Omental fat pad (tissue), 4 donors: ENCODE data around the gene SSRP1. TPM values are rescaled to one million over a fixed set of nuclear protein-coding genes. Genes with fewer than 3 reads are reported as not detected.

ENCODE experiments used
- ATAC-seq: fragments of 150-250 bp; one replicate; pipeline ENCODE4 v1.9.1; 2016; ENCODE audit warnings: mild to moderate bottlenecking, moderate library complexity; ENCODE audit not compliant: low FRiP score
- DNase-seq: peaks from one replicate; pipeline ENCODE4 v3.0.0-alpha.2; 2019; ENCODE audit warnings: low spot score
- CTCF ChIP-seq, 3 donors: fragments of 450-650 bp; IDR thresholded peaks; one replicate each; pipeline ENCODE4 v1.5.1; 2016 to 2017; ENCODE audit warnings: antibody characterized with exemption in 3 of 3, mild to moderate bottlenecking in 3 of 3, moderate library complexity in 2 of 3
- total RNA-seq, 4 donors: library from RNA; depleted of rRNA; stranded (reverse); fragments of >200 nt; gene quantifications; one replicate each; pipeline ENCODE4 v1.1.0, GENCODE V29; 2016

The SSRP1 gene
- total RNA-seq, 4 donors from 2014 or later, result 53.5 to 81.8 (median 61.2) TPM

GRCh38 chr11:57353446-57353845 is 17.8 kb upstream of the SSRP1 start:
- DNase-seq (no peak), ATAC-seq (no peak)
- TF ChIP-seq CTCF (IDR thresholded peaks at IDR 0.05), result no peak

GRCh38 chr11:57353036-57353435 is 17.3 kb upstream of the SSRP1 start:
- ATAC-seq, result no peak
- DNase-seq, result no peak

GRCh38 chr11:57349491-57350274 is 14.0 kb upstream of the SSRP1 start:
- DNase-seq (peak; percentile 61), ATAC-seq (peak; percentile 60)
- peak in 2 of 3 donors; percentile 30 to 56 for TF ChIP-seq CTCF (IDR thresholded peaks at IDR 0.05)

More at GRCh38 chr11:57353036-57353435, 17.3 kb upstream of the SSRP1 start:
- TF ChIP-seq CTCF (IDR thresholded peaks at IDR 0.05), result no peak

- ATAC-seq, result no peak
These were observed 13.1 kb upstream of the SSRP1 start for GRCh38 chr11:57348636-57349313.

GRCh38 chr11:57348052-57348451 is 12.4 kb upstream of the SSRP1 start:
- TF ChIP-seq CTCF (IDR thresholded peaks at IDR 0.05), result no peak
- DNase-seq (no peak), ATAC-seq (no peak)

More at GRCh38 chr11:57348636-57349313, 13.1 kb upstream of the SSRP1 start:
- no peak for TF ChIP-seq CTCF (IDR thresholded peaks at IDR 0.05)
- DNase-seq, result no peak

- no peak for ATAC-seq
- no peak for TF ChIP-seq CTCF (IDR thresholded peaks at IDR 0.05)
- no peak for DNase-seq
These were observed 11.6 kb upstream of the SSRP1 start for GRCh38 chr11:57347336-57347735.
